GM21723 (cell line): ENCODE data around the gene CYP3A4.
"Not testable (repeated sequence)": the region's sequence is repeated elsewhere in the genome, so short reads cannot be mapped to it uniquely, and the experiment has no call there.

Experiments
- ATAC-seq: cut with Tn5 transposase; IDR thresholded peaks from one replicate; pipeline ENCODE4 v1.9.1; 2021; ENCODE audit warnings: mild to moderate bottlenecking, moderate library complexity; ENCODE audit not compliant: unreplicated experiment

The CYP3A4 gene

GRCh38 chr7:99730238-99730810 is 53.7 kb downstream of the CYP3A4 start:
- ATAC-seq, result no peak

GRCh38 chr7:99729486-99730237 is 54.3 kb downstream of the CYP3A4 start:
- ATAC-seq, result no peak

GRCh38 chr7:99728615-99729014 is 55.4 kb downstream of the CYP3A4 start:
- no peak for ATAC-seq

GRCh38 chr7:99723201-99723600 is 60.8 kb downstream of the CYP3A4 start:
- not testable (repeated sequence) for ATAC-seq

- no peak for ATAC-seq
Observed at GRCh38 chr7:99720800-99721595, 63.0 kb downstream of the CYP3A4 start.

GRCh38 chr7:99719996-99720769 is 63.8 kb downstream of the CYP3A4 start:
- ATAC-seq, result no peak

- ATAC-seq, result no peak
Observed at GRCh38 chr7:99713995-99714570, 69.9 kb downstream of the CYP3A4 start.

GRCh38 chr7:99709838-99710578 is 74.0 kb downstream of the CYP3A4 start:
- ATAC-seq, result no peak

- ATAC-seq, result no peak
Observed at GRCh38 chr7:99709260-99709659, 74.7 kb downstream of the CYP3A4 start.

GRCh38 chr7:99707096-99707495 is 76.9 kb downstream of the CYP3A4 start:
- ATAC-seq, result no peak
